ENCODE results near the gene DNAH2.

Gene DNAH2

DNA sequence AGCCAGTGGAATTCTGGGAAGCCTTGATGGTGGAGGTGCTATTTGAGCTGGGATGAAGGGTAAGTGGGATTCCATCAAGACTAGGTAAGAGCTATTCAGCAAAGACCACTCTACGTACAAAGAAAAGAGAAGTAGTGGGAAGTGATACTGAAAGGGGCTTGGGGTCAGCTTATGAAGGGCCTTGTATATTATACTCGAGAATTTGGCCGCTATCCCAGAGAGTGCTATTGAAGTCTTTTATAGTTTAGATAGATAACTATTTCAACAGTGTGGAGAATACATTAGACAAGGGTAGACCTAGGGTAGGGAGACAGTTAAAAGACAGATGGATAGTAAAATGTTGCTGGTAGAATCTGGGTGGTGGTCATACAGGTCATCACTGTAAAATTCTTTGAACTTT lies 10.3 kb downstream of the DNAH2 start:
- in situ Hi-C loops (cut with HindIII; ENCODE audit: low pct_ligation_motif_present, low sequenced_read_pairs) = no loop called here
- H3K36me3 ChIP-seq (replicated peaks) = no peaks in the 10 kb centered on the region
- TF ChIP-seq, protein P1, sequence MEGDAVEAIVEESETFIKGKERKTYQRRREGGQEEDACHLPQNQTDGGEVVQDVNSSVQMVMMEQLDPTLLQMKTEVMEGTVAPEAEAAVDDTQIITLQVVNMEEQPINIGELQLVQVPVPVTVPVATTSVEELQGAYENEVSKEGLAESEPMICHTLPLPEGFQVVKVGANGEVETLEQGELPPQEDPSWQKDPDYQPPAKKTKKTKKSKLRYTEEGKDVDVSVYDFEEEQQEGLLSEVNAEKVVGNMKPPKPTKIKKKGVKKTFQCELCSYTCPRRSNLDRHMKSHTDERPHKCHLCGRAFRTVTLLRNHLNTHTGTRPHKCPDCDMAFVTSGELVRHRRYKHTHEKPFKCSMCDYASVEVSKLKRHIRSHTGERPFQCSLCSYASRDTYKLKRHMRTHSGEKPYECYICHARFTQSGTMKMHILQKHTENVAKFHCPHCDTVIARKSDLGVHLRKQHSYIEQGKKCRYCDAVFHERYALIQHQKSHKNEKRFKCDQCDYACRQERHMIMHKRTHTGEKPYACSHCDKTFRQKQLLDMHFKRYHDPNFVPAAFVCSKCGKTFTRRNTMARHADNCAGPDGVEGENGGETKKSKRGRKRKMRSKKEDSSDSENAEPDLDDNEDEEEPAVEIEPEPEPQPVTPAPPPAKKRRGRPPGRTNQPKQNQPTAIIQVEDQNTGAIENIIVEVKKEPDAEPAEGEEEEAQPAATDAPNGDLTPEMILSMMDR (IDR thresholded peaks at IDR 0.05; ENCODE audit: low read depth, low read length, missing control alignments) = no peak
- peaks cover 2% of the 10 kb centered on the region for H3K27me3 ChIP-seq (replicated peaks)
- no peak for DNase-seq
- H3K4me3 ChIP-seq (ENCODE audit: low read depth, low read length) = no peak overlapping the region
- H3K27ac ChIP-seq = no peak overlapping the region

DNA sequence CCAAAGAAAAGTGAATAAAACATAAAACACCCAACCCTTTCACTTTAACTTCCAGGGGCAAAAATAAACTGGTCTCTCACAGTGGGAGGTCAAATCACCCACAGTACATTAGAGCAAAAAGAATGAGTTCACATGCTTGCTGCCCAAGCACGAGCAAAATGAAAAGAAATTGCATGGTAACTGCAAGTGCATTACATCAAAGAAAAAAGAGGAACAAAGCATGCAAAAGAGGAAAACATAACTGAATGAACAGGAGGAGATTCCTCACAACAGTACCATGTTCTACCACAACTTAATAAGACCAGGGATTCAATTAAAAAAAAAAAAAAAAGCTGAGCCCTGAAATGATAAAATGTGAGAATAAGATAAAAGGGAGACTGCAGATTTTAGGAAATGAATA lies 12.3 kb downstream of the DNAH2 start:
- Histone ChIP-seq H3K27me3 (replicated peaks) (no peaks in the 10 kb centered on the region), H3K4me3 (ENCODE audit: low read depth, low read length) (no peak overlapping the region), H3K27ac (no peak overlapping the region), H3K36me3 (replicated peaks) (no peaks in the 10 kb centered on the region)
- DNase-seq = no peak
- TF ChIP-seq, protein P1 (IDR thresholded peaks at IDR 0.05; ENCODE audit: low read depth, low read length, missing control alignments) = no peak
- in situ Hi-C loops (cut with HindIII; ENCODE audit: low pct_ligation_motif_present, low sequenced_read_pairs) = no loop called here

DNA sequence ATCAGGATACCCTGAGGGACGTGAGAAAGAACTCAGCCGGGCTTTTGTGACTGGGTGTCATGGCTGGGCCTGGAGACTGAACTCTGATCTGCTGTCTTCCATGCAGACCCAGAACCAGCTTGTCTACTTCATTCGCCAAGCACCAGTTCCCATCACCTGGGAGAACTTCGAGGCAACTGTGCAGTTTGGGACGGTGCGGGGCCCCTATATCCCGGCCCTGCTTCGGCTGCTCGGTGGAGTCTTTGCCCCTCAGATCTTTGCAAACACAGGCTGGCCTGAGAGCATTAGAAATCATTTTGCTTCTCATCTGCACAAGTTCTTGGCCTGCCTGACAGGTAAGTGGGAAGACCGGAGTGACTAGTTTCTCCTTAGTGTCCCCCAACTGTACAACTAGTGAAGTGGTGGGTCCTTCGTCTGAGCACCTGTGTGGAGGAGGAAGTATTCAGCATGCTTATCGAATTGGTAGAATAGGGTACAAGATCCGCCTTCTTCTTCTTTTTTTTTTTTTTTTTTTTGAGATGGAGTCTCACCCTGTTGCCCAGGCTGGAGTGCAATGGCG lies 15.5 kb downstream of the DNAH2 start:
- Histone ChIP-seq H3K27ac (no peak overlapping the region), H3K4me3 (ENCODE audit: low read depth, low read length) (no peak overlapping the region), H3K36me3 (replicated peaks) (no peaks in the 10 kb centered on the region), H3K27me3 (replicated peaks) (peaks cover 3% of the 10 kb centered on the region)
- TF ChIP-seq, protein P1 (IDR thresholded peaks at IDR 0.05; ENCODE audit: low read depth, low read length, missing control alignments) = no peak
- no peak for DNase-seq
- in situ Hi-C loops (cut with HindIII; ENCODE audit: low pct_ligation_motif_present, low sequenced_read_pairs) = no loop called here

DNA sequence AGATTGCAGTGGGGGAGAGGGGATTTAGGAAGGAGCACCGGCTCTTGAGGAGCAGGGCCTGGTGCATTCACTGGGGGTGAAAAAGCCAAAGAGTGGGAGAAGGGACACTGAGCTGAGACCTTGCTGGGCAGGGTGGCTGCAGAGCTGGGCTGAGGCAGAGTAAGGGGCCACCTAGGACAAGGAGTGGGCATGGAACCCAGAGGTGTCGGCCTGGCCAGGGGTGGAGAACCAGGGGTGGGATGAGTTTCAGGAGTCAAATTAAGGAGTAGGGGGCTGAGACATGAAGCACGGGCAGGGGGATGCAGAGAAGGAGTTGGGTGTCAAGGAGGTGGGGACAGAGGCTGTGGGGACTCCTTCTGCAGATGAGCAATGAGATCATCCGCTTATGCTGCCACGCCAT lies 20.1 kb downstream of the DNAH2 start:
- Histone ChIP-seq H3K27me3 (replicated peaks) (peaks cover 5% of the 10 kb centered on the region), H3K36me3 (replicated peaks) (no peaks in the 10 kb centered on the region), H3K27ac (no peak overlapping the region), H3K4me3 (ENCODE audit: low read depth, low read length) (no peak overlapping the region)
- in situ Hi-C loops (cut with HindIII; ENCODE audit: low pct_ligation_motif_present, low sequenced_read_pairs) = no loop called here
- TF ChIP-seq, protein P1 (IDR thresholded peaks at IDR 0.05; ENCODE audit: low read depth, low read length, missing control alignments) = no peak
- DNase-seq = no peak

DNA sequence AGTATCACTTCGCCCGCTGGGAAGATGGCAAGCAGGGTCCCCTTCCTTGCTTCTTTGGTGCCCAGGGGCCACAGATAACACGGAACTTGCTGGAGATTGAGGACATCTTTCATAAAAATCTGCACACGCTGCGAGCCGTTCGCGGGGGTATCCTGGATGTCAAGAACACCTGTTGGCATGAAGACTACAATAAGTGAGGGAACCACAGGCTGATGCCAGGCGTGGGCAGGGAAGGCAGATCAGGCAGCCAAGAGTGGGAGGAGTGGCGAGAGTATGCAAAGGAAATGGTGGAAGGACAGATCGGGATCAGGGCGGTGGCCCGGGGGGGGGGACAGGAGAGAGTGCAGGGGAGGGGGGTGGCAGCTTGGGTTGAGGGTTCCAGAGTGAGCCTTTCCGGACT lies 22.2 kb downstream of the DNAH2 start:
- in situ Hi-C loops (cut with HindIII; ENCODE audit: low pct_ligation_motif_present, low sequenced_read_pairs) = no loop called here
- Histone ChIP-seq H3K27me3 (replicated peaks) (peaks cover 5% of the 10 kb centered on the region), H3K36me3 (replicated peaks) (no peaks in the 10 kb centered on the region), H3K4me3 (ENCODE audit: low read depth, low read length) (no peak overlapping the region), H3K27ac (no peak overlapping the region)
- TF ChIP-seq, protein P1 (IDR thresholded peaks at IDR 0.05; ENCODE audit: low read depth, low read length, missing control alignments) = no peak
- DNase-seq = no peak

DNA sequence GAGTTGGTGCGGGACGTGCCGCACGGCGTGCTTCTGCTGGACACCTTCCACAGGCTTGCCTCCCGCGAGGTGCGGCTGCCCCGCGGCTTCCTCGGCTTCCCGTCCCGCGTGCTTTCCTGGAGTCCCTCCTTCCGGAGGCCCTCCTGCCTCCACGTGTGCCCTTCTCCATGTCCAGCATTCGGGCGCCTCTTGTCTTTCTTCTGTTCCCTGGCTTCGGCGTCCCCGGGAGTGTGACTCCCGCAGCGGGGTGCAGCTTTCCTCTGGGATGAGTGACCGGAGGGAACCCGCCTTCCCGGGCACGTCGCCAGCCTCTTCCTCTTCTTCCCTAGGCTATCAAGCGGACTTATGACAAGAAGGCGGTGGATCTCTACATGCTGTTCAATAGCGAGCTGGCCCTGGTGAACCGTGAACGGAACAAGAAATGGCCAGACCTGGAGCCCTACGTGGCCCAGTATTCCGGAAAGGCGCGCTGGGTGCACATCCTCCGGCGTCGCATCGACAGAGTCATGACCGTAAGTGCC lies 23.0 kb downstream of the DNAH2 start:
- Histone ChIP-seq H3K27ac (no peak overlapping the region), H3K36me3 (replicated peaks) (no peaks in the 10 kb centered on the region), H3K4me3 (ENCODE audit: low read depth, low read length) (no peak overlapping the region), H3K27me3 (replicated peaks) (peaks cover 5% of the 10 kb centered on the region)
- no peak for DNase-seq
- TF ChIP-seq, protein P1 (IDR thresholded peaks at IDR 0.05; ENCODE audit: low read depth, low read length, missing control alignments) = no peak
- in situ Hi-C loops (cut with HindIII; ENCODE audit: low pct_ligation_motif_present, low sequenced_read_pairs) = no loop called here

Measured in brain microvascular endothelial cell (primary cell).